ENCODE data around the gene SINHCAF. TPM values are rescaled to one million over a fixed set of nuclear protein-coding genes. Genes with fewer than 3 reads are reported as not detected.

SINHCAF gene
- total and polyA plus RNA-seq, 4 donors = 2.3 to 10.3 (median 4.9) TPM

DNA sequence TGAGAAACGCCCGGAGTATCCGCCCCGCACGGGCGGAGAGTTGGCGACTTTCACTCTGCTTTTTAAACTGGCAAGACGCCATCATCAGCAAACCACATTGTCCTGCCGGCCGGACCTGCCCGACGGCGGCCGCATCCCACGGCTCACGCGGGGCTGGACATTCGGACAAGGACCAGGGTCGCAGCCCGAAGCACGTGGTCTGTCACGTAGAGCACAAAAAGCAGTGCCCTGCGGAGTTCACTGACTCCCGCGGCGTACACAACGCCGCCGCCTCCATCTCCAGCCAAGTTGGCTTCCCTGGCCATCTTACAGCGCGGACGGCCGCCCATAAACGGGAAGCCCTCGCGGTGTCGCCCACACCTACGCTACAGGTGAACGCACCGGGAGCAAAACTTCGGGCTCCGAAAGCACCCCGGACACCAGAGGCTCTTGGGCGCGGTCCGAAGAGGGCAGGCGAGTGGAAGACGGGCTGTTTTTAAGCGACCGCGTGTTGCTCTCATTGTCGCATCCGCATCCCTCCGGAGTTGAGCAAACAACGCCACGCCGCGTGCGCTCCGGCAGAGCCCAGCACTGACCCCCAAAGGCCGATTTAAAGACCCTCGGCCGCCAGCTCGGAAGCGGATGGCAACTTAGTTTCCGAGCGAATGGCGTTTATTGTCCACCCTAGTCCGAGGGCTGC lies 966 bp downstream of the SINHCAF start (continued):
- TF ChIP-seq, protein P1, sequence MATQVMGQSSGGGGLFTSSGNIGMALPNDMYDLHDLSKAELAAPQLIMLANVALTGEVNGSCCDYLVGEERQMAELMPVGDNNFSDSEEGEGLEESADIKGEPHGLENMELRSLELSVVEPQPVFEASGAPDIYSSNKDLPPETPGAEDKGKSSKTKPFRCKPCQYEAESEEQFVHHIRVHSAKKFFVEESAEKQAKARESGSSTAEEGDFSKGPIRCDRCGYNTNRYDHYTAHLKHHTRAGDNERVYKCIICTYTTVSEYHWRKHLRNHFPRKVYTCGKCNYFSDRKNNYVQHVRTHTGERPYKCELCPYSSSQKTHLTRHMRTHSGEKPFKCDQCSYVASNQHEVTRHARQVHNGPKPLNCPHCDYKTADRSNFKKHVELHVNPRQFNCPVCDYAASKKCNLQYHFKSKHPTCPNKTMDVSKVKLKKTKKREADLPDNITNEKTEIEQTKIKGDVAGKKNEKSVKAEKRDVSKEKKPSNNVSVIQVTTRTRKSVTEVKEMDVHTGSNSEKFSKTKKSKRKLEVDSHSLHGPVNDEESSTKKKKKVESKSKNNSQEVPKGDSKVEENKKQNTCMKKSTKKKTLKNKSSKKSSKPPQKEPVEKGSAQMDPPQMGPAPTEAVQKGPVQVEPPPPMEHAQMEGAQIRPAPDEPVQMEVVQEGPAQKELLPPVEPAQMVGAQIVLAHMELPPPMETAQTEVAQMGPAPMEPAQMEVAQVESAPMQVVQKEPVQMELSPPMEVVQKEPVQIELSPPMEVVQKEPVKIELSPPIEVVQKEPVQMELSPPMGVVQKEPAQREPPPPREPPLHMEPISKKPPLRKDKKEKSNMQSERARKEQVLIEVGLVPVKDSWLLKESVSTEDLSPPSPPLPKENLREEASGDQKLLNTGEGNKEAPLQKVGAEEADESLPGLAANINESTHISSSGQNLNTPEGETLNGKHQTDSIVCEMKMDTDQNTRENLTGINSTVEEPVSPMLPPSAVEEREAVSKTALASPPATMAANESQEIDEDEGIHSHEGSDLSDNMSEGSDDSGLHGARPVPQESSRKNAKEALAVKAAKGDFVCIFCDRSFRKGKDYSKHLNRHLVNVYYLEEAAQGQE (IDR thresholded peaks at IDR 0.05) = no peak
- no peak for TF ChIP-seq RAD21 (IDR thresholded peaks at IDR 0.05)

DNA sequence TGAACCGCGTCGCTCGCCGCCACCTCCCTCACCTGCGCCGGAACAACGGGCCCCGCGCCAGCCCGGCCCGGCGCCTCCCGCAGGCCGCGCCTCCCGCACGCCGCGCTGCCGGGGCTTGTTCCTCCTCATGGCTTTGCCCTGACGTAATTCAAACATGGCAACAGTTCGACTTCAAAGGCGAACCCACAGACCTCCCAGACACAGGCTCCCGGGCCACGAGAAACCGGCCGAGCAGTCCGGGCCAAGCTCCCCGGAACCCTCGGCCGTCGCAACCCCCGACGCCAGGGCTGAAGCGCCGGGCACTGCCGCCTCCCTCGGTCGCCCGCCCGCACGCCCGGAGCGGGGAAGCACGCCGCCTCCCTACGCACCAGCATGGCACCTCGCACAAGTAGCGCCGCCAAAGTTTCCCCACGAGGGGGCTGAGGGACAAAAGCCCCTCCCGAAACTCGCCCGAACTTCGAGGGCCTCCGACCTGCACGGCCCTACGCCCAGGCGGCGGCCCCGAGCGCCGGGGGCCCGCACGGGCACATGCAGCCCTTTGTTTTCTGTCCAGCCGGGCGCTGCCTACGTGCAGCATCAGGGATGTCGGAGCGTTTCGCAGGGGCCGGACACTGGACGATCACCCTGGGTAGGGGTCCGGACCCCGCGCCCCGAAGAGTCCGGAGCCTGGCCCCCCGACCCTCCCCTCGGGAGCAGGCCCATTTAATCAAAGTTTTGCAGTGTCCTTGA lies 1.7 kb downstream of the SINHCAF start:
- H3K27ac ChIP-seq (ENCODE audit: low read depth in 1 of 2, low read length in 2 of 2) = peak overlapping the region; percentile 87 to 97
- no peaks in the 10 kb centered on the region for H3K27me3 ChIP-seq (ENCODE audit: control insufficient read depth in 4 of 4, insufficient read depth in 4 of 4, low read length in 3 of 4)
- TF ChIP-seq, protein P2, sequence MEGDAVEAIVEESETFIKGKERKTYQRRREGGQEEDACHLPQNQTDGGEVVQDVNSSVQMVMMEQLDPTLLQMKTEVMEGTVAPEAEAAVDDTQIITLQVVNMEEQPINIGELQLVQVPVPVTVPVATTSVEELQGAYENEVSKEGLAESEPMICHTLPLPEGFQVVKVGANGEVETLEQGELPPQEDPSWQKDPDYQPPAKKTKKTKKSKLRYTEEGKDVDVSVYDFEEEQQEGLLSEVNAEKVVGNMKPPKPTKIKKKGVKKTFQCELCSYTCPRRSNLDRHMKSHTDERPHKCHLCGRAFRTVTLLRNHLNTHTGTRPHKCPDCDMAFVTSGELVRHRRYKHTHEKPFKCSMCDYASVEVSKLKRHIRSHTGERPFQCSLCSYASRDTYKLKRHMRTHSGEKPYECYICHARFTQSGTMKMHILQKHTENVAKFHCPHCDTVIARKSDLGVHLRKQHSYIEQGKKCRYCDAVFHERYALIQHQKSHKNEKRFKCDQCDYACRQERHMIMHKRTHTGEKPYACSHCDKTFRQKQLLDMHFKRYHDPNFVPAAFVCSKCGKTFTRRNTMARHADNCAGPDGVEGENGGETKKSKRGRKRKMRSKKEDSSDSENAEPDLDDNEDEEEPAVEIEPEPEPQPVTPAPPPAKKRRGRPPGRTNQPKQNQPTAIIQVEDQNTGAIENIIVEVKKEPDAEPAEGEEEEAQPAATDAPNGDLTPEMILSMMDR (IDR thresholded peaks at IDR 0.05; ENCODE audit: low read depth, low read length, missing input control) = no peak
- peak; percentile 0 for TF ChIP-seq TAF1 (conservative IDR thresholded peaks at IDR 0.05)
- H3K9ac ChIP-seq (ENCODE audit: low read depth in 1 of 2, low read length in 2 of 2) = peak overlapping the region; percentile 87 to 99
- H3K4me3 ChIP-seq (ENCODE audit: low read depth in 1 of 3, low read length in 3 of 3) = peak overlapping the region; percentile 72 to 96 (median 92)
- WGBS = under 1% methylated on average over 81 of the region's 81 CpGs
- peak; percentile 72 for DNase-seq (ENCODE audit: low spot score)
- H3K4me1 ChIP-seq (ENCODE audit: control insufficient read depth in 4 of 4, insufficient read depth in 4 of 4, low read length in 3 of 4) = peaks cover 0 to 10% (median 0%) of the 10 kb centered on the region in 4 donors
- H3K9me3 ChIP-seq (ENCODE audit: control insufficient read depth in 4 of 4, low read length in 3 of 4) = no peaks in the 10 kb centered on the region
- H3K36me3 ChIP-seq (ENCODE audit: control insufficient read depth in 4 of 4, insufficient read depth in 3 of 4, low read depth in 1 of 4, low read length in 3 of 4) = no peaks in the 10 kb centered on the region

DNA sequence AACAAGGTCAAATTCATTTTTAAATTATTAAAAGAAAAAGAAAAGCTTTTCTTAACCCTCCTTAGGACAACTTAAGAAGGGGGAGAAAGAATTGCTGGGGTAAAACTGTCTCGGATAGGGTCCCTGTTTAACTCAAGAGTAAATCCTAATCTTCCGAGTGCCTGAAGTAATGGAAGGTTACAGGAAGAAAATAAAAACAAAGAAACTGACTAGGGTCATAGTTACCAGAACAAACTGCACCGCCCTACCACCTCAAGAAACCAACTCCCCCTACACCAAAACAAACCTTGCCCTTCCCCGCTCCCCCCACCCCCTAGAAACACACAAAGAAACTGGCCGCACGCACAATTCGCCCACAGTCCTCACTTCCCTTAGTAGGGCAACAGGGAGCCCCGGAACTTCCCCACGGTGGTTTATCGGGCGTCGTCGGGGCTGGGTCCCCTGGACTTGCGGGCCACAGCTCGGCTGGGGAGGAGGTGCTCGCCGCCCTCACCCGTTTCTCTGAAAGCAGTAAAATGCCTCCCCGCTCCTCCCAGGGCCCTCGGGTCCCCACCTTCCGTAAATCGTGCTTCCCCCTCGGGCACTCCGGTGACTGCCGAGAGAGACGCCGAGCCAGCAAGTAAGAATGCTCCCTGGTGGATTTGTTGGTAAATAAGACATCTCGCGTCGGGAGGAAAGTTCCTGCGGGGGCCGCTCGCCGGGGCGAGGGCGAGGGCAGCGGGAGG lies 2.4 kb downstream of the SINHCAF start:
- H3K36me3 ChIP-seq (ENCODE audit: control insufficient read depth in 4 of 4, insufficient read depth in 3 of 4, low read depth in 1 of 4, low read length in 3 of 4) = no peaks in the 10 kb centered on the region
- H3K9me3 ChIP-seq (ENCODE audit: control insufficient read depth in 4 of 4, low read length in 3 of 4) = no peaks in the 10 kb centered on the region
- TF ChIP-seq, protein P1 (IDR thresholded peaks at IDR 0.05) = no peak
- TF ChIP-seq HNF4A (conservative IDR thresholded peaks at IDR 0.05) = no peak
- TF ChIP-seq FOXA2 (IDR thresholded peaks at IDR 0.05) = no peak
- TF ChIP-seq SP1 (IDR thresholded peaks at IDR 0.05) = no peak
- TF ChIP-seq, protein P2 (IDR thresholded peaks at IDR 0.05; ENCODE audit: low read depth, low read length, missing input control) = no peak
- TF ChIP-seq ZBTB33 (IDR thresholded peaks at IDR 0.05) = no peak
- TF ChIP-seq HNF4G (IDR thresholded peaks at IDR 0.05) = no peak
- H3K27ac ChIP-seq (ENCODE audit: low read depth in 1 of 2, low read length in 2 of 2) = peak overlapping the region; percentile 87 to 97
- H3K9ac ChIP-seq (ENCODE audit: low read depth in 1 of 2, low read length in 2 of 2) = peak overlapping the region; percentile 75 to 87
- peaks cover 0 to 10% (median 0%) of the 10 kb centered on the region in 4 donors for H3K4me1 ChIP-seq (ENCODE audit: control insufficient read depth in 4 of 4, insufficient read depth in 4 of 4, low read length in 3 of 4)
- no peaks in the 10 kb centered on the region for H3K27me3 ChIP-seq (ENCODE audit: control insufficient read depth in 4 of 4, insufficient read depth in 4 of 4, low read length in 3 of 4)
- DNase-seq (ENCODE audit: low spot score) = peak; percentile 72
- H3K4me3 ChIP-seq (ENCODE audit: low read depth in 1 of 3, low read length in 3 of 3) = peak overlapping the region; percentile 72 to 96 (median 92)
- 13% methylated on average over 37 of the region's 37 CpGs for WGBS

All from liver (tissue), 9 donors.